Neutrophil (primary cell): ENCODE measurements around the gene THRB.

ENCODE experiments used
- H3K27ac ChIP-seq: fragments of 200-600 bp; sonication (generic); 2 replicates; pipeline ENCODE4 v1.5.1; 2016; ENCODE audit warnings: mild to moderate bottlenecking, moderate library complexity
- H3K27me3 ChIP-seq: fragments of 200-600 bp; sonication (generic); 2 replicates; pipeline ENCODE4 v1.6.0; 2016; ENCODE audit warnings: mild to moderate bottlenecking
- H3K36me3 ChIP-seq: fragments of 200-600 bp; sonication (generic); 2 replicates; pipeline ENCODE4 v1.5.1; 2017
- H3K4me1 ChIP-seq, 2 experiments: fragments of 200-600 bp in 1 of 2; sonication (generic) in 1 of 2; 1 replicate in 1 of 2; 2 replicates in 1 of 2; pipeline versions ENCODE4 v1.5.1 to v1.6.1; 2013 to 2016; ENCODE audit warnings: low read depth in 1 of 2, low read length in 1 of 2, mild to moderate bottlenecking in 1 of 2, moderate library complexity in 1 of 2; ENCODE audit not compliant: control insufficient read depth in 1 of 2, insufficient read depth in 1 of 2
- H3K4me3 ChIP-seq, 2 experiments: fragments of 200-600 bp in 1 of 2; sonication (generic) in 1 of 2; 1 replicate in 1 of 2; 2 replicates in 1 of 2; pipeline ENCODE4 v1.5.1; 2013 to 2016; ENCODE audit warnings: low read depth in 1 of 2, low read length in 1 of 2, mild to moderate bottlenecking in 1 of 2, moderate library complexity in 1 of 2
- H3K9me3 ChIP-seq: fragments of 200-600 bp; sonication (generic); 2 replicates; pipeline ENCODE4 v1.5.1; 2016
- CTCF ChIP-seq: fragments of 200-600 bp; sonication (generic); IDR thresholded peaks from 2 replicates; pipeline ENCODE4 v1.5.1; 2016; ENCODE audit warnings: antibody characterized with exemption

Gene THRB

GRCh38 chr3:24342275-24342674 is 152.4 kb downstream of the THRB start:
- no peak for TF ChIP-seq CTCF
- Histone ChIP-seq H3K4me3 (no peak overlapping the region), H3K9me3 (no peaks in the 10 kb centered on the region), H3K27ac (no peak overlapping the region), H3K36me3 (no peaks in the 10 kb centered on the region), H3K27me3 (no peaks in the 10 kb centered on the region), H3K4me1 (no peaks in the 10 kb centered on the region)

- H3K36me3 ChIP-seq: no peaks in the 10 kb centered on the region
- H3K27ac ChIP-seq: no peak overlapping the region
- H3K27me3 ChIP-seq: no peaks in the 10 kb centered on the region
- H3K9me3 ChIP-seq: no peaks in the 10 kb centered on the region
- no peaks in the 10 kb centered on the region for H3K4me1 ChIP-seq
- no peak overlapping the region for H3K4me3 ChIP-seq
- TF ChIP-seq CTCF: no peak
Measured at GRCh38 chr3:24341668-24342067, 153.0 kb downstream of the THRB start.

GRCh38 chr3:24340966-24341365 is 153.7 kb downstream of the THRB start:
- Histone ChIP-seq H3K4me1 (no peaks in the 10 kb centered on the region), H3K27me3 (no peaks in the 10 kb centered on the region), H3K27ac (no peak overlapping the region), H3K36me3 (no peaks in the 10 kb centered on the region), H3K4me3 (no peak overlapping the region), H3K9me3 (no peaks in the 10 kb centered on the region)
- TF ChIP-seq CTCF: no peak

- H3K4me1 ChIP-seq: no peaks in the 10 kb centered on the region
- H3K27me3 ChIP-seq: no peaks in the 10 kb centered on the region
- H3K4me3 ChIP-seq: no peak overlapping the region
- no peaks in the 10 kb centered on the region for H3K9me3 ChIP-seq
- no peaks in the 10 kb centered on the region for H3K36me3 ChIP-seq
- TF ChIP-seq CTCF: no peak
- H3K27ac ChIP-seq: no peak overlapping the region
Measured at GRCh38 chr3:24340161-24340560, 154.5 kb downstream of the THRB start.

GRCh38 chr3:24339266-24339825 is 155.3 kb downstream of the THRB start:
- TF ChIP-seq CTCF: no peak
- H3K9me3 ChIP-seq: no peaks in the 10 kb centered on the region
- no peak overlapping the region for H3K4me3 ChIP-seq
- H3K4me1 ChIP-seq: no peaks in the 10 kb centered on the region
- no peaks in the 10 kb centered on the region for H3K36me3 ChIP-seq
- H3K27ac ChIP-seq: no peak overlapping the region
- H3K27me3 ChIP-seq: no peaks in the 10 kb centered on the region
